KG1 (cell line): ENCODE measurements around the gene NAT10.

Experiments used
- DNase-seq: peaks from one replicate; lab custom pipeline; 2025; lab: John Stamatoyannopoulos, UW

The NAT10 gene

DNA sequence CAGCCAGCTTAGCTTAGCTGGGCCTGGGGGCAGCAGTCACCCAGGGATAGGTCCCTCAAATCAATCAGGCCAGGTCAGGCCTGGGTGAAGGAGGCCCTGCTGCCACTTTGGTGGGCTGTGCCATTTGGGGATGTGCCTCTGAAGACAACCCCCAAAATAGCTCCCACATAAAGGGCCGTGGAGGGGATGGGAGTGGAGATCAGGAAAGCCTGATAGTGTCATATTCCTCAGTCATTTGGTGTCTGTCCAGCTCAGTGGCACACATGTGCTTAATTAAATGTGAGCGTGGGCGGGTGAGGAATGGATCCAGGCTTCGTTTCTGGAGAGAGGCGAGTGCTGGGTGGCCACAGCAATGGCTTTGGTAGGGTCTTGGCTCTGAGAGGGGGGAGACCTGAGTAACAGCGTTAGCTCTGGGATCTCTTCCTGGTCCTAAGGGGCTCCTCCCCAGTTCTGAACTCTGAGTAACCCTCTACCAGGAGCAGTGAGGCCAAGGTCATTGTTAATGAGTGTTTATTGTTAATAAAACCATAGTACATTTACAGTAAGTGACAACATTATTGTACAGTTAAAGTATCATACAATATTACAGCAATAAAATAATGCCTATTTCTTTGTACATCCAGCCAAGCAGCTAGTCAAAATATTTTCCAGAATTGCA is 45.2 kb downstream of the NAT10 start:
- no peak for DNase-seq

DNA sequence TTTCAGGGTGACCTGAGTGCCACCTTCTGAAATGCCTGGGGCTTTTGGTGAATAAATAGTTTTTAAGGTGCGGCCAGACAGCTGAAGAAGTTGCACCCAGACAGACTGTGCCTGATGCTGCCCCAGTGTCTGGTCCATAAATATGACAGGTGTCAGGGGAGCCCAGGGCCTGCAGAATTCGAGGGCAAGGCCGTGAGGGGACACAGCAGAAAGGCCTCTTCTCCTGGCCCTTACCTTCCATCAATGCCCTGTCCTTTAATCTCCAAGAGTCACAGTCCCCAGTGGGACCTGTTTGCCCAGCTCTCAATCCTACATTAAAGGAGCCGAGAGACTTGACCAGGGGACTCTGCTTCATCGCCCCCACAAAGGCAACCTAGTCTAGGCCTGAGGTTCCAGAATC is 45.7 kb downstream of the NAT10 start:
- no peak for DNase-seq

DNA sequence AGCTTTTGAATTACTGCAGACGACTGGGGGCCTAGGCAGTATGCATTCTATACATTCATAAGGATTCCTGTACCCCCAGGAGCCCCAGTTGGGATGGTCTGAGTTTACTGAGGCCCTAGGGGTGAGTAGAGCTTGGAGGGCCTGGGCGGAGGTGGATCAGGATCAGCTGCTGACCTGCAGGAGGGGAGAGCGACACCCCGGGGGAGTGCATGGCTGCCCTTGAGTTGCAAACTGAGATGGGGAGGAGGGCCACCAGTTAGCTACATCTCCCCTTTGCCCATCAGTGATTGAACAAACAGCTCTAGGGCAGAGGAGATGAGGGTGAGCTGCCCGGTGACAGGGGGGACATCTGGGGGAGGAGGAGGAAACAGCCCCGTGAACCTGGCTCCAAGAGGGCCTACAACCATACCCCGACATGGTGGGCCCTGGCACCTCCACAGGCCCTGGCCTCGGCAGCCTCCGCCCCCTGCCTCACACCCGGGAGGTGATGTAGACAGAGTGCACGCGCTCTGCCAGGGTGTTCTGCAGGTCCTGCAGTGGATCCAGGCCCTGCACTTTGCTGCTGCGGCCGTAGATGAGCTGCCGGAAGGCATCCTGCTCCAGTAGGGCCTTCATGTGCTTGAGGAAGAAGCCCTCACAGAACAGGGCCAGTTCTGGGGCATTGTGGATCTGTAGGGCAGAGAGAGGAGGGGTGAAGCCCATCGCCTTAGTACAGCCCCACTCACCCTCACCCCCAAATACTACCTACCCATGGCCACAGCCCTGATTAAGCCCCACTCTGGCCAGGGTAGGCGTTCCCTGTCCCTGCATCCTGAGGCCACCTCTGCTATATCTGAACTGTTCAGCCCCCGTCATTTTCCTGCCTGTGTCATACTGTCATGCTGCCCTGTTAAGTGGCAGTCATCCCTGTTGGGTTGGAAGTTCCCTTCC is 46.8 kb downstream of the NAT10 start:
- DNase-seq, result no peak

DNA sequence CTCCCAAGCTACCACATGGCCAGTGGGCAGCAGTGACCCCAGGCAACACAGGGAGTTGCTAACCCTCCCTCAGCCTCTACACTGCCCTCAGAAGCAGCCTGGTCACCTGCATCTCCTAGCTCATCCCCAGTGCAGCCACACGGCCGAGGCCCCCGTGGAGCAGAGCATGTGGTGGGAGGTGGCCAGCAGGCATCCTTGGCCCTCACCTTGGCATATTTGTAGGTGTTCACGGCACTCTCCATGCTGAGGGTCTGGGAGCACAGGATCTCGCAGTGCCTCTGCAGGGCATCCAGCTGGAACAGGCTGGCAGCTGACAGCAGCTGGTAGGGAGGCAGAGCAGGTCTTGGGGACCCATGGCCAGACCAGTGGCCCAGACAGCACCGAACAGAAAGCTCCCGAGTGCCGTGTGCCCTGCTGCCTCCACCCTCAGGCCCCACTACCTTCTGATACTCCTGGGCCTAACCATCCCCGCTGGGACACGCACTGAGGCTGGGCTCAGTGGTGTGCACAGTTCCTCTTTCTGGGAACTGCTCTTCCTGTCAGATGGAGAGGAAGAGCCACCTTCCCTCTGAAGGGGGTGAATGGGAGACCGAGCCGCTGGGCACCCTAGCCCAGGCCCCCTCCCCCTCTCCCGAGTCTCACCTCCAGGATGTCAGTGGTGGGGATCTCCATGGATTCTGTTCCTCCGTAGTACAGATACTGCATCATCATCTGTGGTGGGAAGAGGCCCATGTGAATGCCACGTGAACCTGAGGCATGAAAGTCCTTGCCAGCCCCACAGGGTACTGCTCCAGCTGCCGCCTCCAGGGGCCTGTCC is 48.8 kb downstream of the NAT10 start:
- no peak for DNase-seq

DNA sequence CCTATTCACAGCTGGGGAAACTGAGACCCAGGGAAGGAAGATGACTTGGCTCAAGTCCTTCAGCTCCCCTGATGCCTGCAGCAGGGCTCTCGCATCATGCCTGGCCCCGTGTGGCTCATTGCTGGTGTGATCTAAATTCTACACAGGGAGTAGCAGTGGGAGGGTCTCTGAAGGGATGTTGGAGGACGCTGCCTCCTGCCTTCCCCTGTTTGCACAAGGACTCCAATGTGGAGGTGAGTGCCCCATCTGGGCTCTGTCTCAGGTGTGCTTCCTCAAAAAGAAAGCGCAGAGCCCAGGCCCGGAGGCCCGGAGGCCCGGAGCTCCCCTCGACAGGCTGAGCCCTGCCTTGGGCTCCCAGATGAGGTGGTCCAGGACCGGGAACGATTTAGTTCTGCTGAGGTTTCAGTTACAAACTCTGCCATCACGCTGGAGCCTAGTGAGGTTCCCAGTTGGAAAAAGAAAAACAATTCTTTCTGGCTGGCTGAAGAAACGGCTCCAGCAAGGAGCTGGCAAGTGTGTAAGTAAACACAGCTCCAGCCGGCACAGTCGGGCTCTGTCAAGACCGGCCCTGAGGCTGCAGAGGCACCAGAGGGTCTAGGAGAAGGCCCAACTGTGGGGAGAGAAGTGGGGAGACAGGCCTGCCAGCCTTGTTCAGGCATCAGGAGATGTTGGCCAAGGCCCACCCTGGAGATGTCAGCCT is 49.8 kb downstream of the NAT10 start:
- DNase-seq, result no peak

DNA sequence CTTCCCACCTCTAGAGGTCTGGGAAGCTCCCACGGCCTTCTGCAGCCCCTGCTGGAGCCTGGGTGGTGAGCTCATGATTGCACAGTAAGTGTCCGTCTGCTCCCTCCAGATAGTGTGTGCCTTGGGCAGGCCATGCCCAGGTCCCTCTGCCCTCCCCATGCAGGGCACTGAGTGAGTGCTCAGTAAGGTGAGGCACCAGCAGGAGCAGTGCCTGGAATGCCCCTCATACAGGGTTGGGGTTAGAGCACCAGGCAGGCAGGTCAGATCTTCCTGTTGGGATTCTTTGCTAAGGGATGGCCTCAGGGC is 50.3 kb downstream of the NAT10 start:
- DNase-seq, result no peak

DNA sequence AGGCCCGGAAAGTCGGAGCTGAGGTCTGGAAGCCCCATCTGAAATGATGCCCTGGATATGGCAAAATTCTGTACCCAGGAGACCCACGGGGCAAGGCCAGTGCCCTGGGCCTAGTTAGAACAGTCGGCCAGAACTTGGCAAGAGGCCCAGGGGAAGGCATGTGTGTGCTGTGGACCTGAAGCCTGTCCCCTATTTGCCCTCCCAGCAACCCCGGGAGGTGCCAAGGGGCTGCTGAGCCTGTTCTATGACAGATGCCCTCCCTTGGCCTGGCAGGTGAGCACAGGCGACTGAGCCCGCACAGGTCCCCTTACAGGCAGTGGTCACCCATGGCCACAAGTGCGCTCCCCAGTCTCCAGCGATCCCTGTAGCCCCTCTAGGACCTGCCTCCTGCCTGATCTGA is 51.7 kb downstream of the NAT10 start:
- no peak for DNase-seq

DNA sequence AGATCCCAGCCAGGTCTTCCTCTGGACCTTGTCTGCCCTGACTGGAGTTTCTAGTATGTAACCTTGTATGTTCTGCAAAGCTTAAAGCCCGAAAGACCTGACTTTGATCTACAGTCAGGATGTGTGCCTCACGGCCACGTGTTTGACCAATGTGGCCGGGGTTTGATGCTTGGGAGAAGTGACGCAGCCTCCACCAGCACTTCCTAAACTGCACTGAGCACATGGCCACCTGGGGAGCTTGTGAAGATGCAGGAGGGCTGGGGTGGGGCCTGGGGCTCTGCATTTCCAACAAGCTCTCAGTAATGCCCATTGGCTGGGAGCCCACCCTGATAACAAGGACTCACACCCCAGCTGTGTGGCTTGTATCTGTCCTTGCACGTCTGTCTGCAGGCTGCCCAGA is 53.2 kb downstream of the NAT10 start:
- DNase-seq, result no peak

DNA sequence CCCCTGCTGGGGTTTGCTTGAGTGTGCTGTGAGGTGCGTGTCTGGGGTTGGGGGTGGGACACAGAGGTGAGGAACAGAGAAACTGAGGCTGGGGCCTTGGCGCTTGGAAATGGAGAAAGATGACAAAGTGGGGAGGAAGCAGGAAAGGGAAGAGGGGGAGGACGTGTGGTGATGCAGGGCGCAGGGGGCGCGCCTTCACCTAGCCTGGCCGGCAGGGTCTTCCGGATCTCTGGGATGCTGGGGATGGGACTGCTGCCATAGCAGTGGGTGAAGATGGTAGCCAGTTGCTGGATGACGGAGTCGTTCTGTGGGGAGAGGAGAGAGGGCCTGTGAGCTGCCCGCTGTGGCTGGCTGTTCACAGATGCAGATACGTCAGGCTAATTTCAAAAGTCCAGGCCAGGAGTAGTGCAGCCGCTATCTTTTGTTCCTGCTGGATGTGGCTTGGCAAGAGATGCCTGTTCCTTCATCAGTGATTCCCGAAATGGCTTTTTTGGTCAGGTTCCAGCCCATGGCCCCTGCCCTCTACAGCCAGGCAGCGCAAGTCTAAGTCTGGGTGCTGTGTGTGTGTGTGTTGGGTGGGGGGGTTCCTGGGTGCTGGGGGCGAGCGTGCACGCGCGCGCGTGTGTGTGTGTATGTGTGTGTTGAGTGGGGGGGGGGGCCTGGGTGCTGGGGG is 54.8 kb downstream of the NAT10 start:
- DNase-seq, result no peak

DNA sequence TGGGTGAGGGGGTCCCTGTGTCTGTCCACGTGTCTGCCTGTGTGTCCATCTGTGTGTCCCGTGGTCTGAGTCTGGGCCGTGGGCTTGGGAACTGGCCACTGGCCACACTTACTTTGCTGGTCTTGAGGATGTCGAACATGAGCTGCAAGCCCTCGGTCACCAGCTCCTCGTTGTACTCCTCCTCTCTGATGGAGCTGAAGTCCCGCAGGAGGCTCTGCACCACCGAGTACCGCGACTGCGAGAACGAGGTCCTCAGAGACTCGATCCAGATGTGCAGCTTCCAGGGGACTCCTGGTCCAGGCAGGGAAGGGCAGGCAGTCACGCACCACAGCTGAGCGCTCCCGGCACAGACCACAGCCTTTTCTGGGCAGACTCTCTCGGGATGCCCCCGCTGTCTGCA is 55.4 kb downstream of the NAT10 start:
- no peak for DNase-seq

DNA sequence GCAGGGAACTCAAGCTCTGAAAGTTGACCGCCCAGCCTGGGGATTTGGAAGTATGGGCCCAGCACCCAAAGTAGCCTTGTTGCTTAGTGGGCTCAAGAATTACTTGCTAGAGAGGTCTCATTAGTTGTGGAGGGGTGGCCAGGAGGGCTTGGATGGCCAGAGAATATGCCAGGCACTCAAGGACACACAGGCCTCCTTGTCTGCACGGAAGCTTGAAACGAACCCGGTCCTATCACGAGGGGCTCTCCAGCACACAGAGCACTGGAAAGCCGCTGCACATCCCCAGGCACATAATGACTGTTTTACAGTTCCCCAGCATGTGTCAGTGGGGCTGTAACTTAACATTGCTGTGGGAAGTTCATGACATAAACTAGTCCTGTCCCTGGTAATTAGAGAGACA is 55.9 kb downstream of the NAT10 start:
- no peak for DNase-seq

DNA sequence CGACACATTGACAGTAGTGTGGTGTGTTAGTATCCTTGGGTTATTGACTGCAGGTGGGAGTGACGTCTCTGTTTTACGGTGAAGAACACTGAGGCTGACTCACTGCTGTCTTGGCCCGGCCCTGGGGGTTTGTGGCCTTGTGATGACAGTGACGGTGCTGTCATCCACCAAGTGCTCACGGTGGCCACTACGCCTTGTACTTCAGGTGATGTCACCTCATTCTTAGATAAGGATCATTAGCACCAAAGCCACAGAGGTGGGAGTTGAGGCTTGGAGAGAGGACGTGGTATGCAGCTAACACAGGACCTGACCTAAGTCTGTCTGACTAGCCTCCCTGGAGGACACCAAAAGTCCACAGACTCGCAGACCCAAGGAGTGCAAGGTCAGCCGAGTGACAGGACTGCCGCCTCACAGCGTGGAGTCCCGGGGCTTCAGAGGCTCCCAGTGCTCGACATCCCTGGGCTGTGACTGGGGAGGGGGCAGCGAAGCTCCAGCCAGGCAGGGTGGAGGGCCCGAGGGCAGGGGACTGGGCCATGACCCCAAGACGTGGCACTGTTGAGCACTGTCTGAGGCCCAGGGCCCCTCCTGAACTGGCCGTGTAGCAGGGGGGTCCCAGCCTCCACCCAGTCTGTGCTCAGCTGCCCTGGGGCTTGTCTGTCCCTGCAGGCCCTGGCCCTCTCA is 56.5 kb downstream of the NAT10 start:
- DNase-seq, result no peak

DNA sequence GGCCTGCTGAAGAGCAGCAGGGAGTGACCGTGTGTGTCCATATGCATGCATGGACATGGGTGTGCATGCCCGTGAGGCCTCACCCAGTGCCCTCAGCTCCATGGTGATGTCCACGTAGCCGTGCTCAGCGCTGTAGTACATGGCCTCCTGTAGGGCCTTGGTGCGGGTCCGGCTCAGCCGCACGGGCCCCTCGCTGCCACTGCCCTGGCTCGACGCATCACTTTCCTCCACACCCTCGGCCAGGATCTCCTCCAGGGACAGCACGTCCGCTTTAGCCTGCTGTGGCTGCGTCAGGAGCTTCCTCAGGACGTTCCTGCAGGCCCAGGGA is 57.0 kb downstream of the NAT10 start:
- no peak for DNase-seq

DNA sequence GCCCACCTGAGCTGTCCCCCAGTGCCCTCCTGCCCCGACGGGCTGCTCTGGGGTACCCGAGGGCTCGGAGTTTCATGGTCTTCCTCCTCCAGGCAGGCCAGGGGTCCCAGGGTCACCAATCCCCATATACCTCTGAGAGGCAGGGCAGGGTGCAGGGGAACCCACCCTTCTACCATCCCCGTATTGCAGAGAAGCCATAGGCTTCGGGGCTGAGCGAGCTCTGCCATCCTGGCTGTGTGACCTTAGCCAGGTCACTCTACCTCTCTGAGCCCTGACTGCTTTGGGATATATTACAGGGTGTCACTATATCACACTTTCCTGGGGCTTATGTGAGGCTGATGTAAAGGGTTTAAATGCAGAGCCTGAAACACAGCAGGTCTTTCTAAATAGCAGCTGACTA is 57.4 kb downstream of the NAT10 start:
- DNase-seq, result no peak

DNA sequence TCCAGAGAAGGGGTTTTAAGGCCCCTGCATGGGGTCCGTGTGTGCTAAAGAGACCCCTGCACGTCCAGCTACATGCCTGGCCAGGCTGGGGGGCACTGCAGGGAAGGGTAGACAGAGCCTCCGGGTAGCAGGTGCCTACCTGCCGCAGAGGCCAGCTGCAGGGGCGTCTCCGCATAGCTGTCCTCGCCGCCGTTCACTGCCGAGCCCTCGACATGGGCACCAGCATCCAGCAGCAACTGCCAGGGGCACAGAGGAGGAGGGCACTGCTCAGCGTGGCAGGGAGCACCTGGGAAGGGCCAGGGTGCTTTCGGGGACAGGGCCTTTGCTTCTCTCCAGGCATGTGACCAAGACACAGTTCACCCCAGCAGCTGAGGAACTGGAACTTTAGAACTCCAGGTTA is 59.7 kb downstream of the NAT10 start:
- no peak for DNase-seq

DNA sequence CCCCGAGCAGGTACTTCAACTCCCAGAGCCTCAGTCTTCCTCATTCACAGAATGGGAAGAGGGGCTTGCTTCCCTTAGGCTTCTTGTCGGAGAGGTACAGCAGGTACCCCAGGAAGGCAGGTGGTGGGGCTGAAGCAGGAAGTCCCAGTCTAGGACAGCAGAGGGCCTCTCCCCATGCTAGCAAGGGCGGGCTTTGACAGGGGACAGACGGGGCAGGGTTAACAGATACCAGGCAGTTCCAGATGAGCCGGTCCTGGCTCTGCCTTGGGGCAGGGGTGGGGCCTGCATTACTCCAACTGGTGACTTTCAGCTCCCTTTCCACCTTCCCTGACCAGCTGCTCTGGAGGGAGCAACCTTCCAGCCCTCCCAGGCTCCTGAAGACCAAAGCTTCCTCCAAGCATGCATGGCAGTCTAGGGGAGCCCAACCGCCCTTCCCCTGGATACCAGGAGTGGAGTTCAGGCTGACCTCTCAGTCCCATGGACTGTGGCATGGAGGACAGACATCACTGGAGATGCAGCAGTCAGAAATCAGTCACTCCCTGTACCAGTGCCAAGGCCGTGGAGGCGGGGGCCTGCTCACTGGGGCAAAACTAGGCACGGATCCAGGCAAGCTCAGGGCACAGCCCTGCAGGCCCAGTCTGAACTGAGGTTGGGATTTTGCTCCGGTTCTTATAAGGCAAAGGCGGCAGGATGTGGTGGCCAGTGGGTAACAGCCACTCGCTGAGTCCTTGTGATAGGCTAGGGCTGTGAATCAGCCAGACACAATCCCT is 60.5 kb downstream of the NAT10 start:
- DNase-seq, result no peak

DNA sequence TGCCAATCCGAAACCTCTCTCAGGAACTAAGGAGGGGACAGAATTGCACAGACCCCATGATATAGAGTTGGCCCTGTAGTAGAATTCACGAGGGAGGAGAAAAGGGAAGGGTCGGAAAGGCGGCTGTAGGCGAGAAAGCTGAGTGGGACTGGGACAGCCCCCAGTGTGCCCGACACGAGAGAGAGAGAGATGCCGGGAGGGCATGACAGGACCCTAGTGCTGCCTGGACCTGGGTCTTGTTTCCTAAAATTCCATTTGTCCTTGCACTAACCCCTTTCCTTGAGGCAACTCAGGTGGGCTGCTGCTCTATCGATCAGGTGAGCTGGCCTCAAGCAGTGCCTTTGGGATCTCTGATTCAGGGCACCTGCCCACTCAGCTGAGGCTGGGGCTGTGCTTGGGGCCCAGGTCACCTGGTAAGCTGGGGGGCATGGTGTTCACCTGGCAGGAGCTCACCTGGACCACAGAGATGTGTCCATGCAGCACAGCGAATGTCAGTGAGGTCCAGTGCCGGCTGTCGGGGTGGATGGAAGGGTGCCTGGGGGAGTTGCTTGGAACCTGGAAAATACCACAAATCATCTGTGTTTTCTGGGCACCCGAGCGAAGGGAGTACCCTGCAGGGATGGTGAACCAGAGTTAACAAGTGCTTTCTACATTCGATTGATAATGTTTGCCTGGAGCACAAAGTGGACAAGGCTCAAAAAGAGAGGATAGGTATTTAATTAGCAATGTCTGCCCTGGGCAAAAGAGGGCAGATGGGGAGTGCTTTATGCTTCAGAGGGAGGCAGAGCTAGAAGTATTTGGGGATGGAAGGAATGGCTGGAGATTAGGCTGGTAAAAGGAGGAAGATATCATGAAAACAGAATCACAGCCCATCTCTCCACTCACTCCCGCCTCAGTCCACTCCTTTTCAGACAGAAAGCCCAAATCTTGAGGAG is 61.6 kb downstream of the NAT10 start:
- no peak for DNase-seq

DNA sequence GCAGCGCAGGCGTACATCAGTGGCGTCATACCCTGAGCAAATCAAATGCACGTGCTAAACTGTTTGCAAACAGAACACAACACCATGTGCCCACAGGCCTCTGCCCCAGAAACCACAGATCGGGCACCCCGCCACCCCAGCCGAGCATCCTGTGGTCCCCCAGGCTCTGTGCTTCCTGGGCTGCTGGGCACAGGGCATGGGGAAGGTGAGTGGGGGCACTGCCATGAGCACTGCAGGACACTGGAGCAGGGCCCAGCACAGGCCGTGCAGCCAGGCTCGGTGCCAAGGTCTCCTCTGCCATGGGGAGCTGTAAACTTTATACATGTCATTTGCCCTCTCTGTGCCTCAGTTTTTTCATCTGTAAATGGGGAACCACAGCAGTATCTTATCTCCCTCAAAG is 62.5 kb downstream of the NAT10 start:
- no peak for DNase-seq

DNA sequence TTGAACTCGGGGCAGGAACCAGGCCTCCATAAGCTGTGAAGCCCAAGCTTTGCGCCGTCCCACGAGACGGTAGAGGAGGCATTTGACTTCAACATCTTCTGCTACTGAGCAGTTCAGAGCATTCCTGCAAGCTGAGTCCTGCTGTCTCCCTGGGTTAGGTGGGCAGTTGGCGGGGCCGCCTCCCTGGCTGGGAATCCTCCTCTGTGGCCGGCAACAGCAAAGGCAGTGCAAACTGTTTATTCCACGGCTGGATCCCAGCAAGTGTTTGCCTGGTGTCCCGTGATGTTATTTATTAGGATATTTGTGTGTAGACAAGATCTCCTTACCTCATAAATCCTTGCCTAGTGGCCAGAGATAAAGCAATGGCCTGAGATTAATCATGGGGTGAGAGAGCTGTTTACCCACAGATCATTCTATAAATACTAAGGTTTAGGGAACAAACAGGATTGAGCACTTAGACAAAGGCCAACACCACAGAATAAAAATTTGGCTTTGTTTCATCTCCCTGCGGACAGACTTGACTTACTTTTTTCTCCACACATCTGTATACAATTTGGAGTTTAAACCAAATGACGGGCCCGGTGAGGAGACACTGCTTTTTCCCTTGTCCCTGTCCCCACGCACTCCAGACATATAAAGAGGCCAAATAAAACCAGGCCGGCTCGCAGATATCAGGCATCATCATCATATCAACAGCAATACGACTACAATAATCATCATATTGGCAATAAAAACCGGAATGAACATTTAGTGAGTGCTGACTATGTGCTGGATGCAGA is 63.4 kb downstream of the NAT10 start:
- no peak for DNase-seq
